Epithelial cell of esophagus (primary cell): ENCODE data around the gene POLD2.

ENCODE experiments used
- DNase-seq: peaks from one replicate; pipeline ENCODE4 v3.0.0; 2010; ENCODE audit warnings: low read depth
- H3K4me3 ChIP-seq: 2 replicates; pipeline ENCODE4 v1.5.1; 2011; ENCODE audit warnings: mild to moderate bottlenecking, low read length, control low read depth
- CTCF ChIP-seq: IDR thresholded peaks from 2 replicates; pipeline ENCODE4 v1.5.1; 2011; ENCODE audit warnings: low read depth, mild to moderate bottlenecking, low read length, control low read depth, inconsistent platforms; ENCODE audit not compliant: insufficient read depth; ENCODE audit errors: missing control alignments

POLD2 gene

GRCh38 chr7:44106311-44107065 lies 16.9 kb downstream of the POLD2 start:
- TF ChIP-seq CTCF = no peak
- no peak for DNase-seq
- H3K4me3 ChIP-seq = no peak overlapping the region

GRCh38 chr7:44105832-44106231 lies 17.5 kb downstream of the POLD2 start:
- DNase-seq = no peak
- TF ChIP-seq CTCF = no peak
- H3K4me3 ChIP-seq = no peak overlapping the region

GRCh38 chr7:44104860-44105771 lies 18.2 kb downstream of the POLD2 start:
- no peak for TF ChIP-seq CTCF
- DNase-seq = peak; percentile 59
- no peak overlapping the region for H3K4me3 ChIP-seq

- no peak for TF ChIP-seq CTCF
- no peak within 1 kb of the TSS for H3K4me3 ChIP-seq
- no peak for DNase-seq
Measured at GRCh38 chr7:44103923-44104859, 19.2 kb downstream of the POLD2 start, which contains the start of gene AEBP1. TSS of gene AEBP1 (plus strand) at chr7:44104345. CDS start at chr7:44104666, 321 bp downstream.

GRCh38 chr7:44103566-44103922 lies 19.8 kb downstream of the POLD2 start:
- DNase-seq = no peak
- no peak overlapping the region for H3K4me3 ChIP-seq
- no peak for TF ChIP-seq CTCF

- no peak for TF ChIP-seq CTCF
- H3K4me3 ChIP-seq = no peak overlapping the region
Measured at GRCh38 chr7:44102846-44103565, 20.3 kb downstream of the POLD2 start.

More at GRCh38 chr7:44102846-44103565, 20.3 kb downstream of the POLD2 start:
- no peak for DNase-seq
